Measurements from ENCODE around the gene PAPPA2. TPM values are rescaled to one million over a fixed set of nuclear protein-coding genes. Genes with fewer than 3 reads are reported as not detected.
A peak's percentile ranks its signal among the peaks of the same experiment; 100 is the strongest.
"Not testable (repeated sequence)": the region's sequence is repeated elsewhere in the genome, so short reads cannot be mapped to it uniquely, and the experiment has no call there.

PAPPA2 gene
- total RNA-seq, 1 donor from 2014 or later, result 0.36 TPM

DNA sequence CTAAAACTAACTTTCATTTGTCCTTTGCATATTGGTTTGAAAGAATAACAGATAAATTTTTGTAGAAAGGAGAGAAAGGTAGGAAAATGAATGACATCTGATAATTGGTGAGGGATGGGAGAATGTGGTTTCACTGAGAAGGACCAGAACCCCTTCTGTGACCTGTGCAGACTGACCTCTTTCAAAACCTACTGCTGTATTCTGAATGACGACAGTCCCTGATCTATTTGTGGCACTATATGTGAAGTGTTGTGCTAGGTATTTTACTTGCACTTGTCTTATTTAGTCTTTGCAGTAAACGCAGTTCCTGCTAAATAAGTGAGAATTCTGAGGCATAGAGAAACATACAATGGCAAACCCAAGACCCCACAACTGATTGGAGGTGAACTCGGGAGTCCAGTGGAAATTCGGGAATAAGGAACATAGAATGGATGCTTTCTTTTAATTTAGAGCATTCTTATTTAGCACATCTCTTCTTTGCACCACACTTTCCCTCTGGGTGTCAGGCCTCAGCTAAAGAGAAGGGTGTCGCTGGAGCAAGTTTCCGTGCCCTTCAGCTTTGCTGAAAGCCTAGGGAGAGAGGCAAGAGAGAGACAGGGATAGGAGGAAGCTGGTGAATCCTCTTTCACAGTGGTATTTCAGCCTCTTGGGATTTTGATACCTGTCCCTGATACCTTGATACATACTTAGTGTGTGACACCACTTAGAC lies 230.2 kb downstream of the PAPPA2 start:
- DNase-seq (ENCODE audit: low spot score), result no peak

DNA sequence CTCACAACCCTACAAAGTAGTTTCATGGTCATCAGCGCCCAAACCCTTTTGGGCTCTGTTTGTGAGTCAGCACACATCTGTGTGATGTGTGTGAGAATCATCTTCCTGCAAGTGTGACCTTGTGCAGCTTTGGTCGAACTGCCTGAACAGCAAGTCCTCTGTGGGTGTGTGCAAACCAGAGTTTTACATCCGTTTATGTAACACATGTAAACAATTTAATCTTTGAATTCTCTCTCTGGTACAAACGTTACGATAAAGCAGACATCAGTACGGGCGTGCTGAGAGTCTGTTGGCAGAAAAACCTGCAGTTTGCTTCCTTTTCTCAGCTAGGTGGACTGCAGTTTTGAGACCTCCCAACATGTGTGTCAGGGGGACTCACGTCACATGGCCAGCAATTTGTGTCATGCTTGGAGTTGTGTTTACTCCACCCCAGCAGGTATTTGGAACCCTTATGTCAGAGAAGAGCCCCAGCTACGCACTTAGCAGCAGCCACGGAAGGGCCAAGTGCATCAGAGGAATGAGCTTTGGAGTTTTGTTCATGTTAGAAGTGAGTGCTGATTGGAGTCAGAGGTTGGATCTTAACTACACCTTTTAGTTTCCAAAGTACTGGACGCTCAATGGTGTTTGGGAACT lies 230.8 kb downstream of the PAPPA2 start:
- no peak for DNase-seq (ENCODE audit: low spot score)

GRCh38 chr1:176694713-176695112 lies 231.7 kb downstream of the PAPPA2 start:
- no peak for DNase-seq (ENCODE audit: low spot score)

DNA sequence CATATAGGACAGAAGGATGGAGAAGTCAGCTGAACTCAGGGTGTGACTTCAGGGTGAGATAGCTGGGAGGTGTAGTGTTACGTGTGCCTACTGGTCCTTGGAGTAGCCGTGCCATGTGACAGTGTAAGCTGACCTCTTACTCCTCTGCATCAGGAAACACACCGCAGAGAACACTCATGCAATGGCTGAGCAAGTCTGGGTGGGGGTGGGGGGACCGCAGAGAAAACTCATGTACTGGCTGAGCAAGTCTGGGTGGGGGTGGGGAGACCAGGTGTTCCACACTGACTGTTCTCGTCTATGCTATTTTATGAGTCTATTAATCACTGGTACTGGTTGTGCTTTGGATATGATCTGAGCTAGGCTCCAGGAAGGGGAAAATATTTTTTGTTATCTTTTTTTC lies 233.1 kb downstream of the PAPPA2 start:
- peak; percentile 51 for DNase-seq (ENCODE audit: low spot score)

- no peak for DNase-seq (ENCODE audit: low spot score)
These were observed 233.7 kb downstream of the PAPPA2 start for GRCh38 chr1:176696689-176697088.

DNA sequence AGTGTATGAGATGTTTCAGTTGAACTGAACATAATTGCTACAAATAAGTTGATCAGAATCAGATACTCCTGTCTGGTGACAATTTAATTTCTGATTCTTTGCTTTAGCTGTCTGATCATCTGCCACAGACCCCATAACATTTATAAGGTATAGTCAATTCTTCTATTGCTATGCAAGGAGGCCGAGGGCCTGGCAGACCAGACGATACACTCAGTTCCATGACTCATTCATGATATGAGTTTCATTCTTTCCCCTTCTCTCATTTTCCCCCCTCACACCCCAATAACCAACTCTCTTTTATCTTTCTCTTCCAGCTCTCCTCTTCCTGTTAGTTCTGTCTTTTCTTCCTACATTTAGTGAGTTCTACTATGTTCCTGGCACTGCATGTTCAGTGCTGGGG lies 236.8 kb downstream of the PAPPA2 start:
- DNase-seq (ENCODE audit: low spot score), result no peak

DNA sequence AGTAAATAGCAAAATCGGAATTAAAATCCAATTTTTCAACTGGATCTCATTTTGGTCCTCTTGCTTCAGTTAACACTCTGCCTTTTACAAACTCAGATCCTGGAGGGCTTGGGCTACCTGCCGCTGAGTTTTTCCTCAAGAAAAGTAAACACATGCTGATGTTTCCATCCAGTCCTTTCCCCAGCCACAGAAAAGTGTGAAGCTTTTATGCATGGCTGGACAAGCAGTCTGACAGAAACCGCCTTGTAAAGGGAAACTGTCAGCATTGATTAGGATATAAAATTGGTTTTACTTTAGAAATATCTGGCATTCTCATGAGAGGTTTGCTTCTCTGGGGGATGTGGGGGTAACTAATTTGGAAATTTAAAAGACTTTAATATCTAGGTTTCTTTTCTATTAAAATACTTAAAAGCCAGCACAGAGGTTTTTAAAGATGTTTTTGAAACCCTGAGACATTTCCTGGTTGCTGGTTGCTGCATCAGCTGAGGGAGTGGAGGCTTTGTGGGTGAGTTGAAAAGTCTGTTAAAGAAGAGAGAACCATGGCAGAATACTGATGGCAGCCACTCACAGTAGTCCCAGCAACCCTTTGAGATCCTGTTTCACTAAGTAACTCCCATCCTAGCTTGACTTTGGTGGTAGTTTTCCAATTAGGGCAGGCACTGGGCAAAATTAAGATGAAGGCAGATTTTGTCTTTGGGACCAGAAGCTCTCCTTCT lies 238.3 kb downstream of the PAPPA2 start:
- DNase-seq (ENCODE audit: low spot score), result no peak

GRCh38 chr1:176702901-176703300 lies 239.9 kb downstream of the PAPPA2 start:
- DNase-seq (ENCODE audit: low spot score), result no peak

DNA sequence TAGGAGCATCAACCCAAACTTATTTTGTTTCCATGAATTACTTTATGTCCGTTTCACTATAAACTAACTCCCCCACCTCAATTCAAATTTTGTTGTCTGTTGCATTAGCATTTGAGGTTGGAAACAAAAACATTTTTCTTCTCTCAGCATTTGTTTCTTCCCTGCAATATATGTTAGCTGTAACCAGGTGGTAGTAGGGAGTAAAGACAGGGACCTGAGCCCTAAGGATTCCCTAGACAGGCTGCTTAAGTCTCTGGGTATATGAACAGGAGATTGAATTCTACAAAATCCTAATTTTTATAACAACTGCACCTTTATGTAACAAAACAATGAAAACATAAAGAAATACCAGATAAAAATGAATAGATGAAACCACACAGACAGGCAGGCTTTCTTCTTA lies 242.6 kb downstream of the PAPPA2 start:
- no peak for DNase-seq (ENCODE audit: low spot score)

- DNase-seq (ENCODE audit: low spot score), result no peak
These were observed 254.2 kb downstream of the PAPPA2 start for GRCh38 chr1:176717066-176717750.

DNA sequence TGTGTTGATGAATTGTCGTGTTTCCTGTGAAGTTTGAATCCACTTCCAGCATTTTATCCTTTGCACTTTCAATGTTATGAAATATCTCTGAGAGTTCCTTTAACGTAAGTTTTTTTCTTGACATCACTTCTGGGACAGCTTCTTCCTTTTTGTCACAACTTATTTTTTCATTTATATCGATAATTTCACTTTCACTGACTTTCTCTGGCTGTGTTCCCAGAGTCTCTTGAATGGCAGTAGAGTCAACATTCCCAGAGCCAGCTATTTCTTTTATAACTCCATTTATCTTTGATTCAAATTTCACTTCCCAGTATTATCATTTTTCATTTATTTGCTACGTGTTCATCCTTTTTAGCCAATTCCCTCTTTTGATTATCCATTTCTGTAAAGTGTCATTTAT lies 256.5 kb downstream of the PAPPA2 start:
- no peak for DNase-seq (ENCODE audit: low spot score)

DNA sequence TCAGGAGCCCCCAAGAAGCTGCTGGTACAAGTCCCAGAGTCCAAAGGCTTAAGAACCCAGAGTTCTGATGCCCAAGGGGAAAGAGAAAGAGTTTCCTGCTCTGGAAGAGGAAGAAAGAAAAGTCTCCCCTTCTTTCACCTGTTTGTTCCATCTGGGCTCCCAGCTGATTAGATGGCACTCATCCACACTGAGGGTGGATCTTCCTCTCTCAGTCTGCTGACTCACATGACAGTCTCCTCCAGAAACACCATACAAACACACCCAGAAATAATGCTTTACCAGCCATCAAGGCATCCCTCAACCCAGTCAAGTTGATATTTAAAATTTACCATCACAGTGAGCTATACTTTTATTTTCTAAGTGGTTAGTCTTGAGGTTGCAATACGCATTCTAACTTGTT lies 257.9 kb downstream of the PAPPA2 start:
- DNase-seq (ENCODE audit: low spot score), result no peak

DNA sequence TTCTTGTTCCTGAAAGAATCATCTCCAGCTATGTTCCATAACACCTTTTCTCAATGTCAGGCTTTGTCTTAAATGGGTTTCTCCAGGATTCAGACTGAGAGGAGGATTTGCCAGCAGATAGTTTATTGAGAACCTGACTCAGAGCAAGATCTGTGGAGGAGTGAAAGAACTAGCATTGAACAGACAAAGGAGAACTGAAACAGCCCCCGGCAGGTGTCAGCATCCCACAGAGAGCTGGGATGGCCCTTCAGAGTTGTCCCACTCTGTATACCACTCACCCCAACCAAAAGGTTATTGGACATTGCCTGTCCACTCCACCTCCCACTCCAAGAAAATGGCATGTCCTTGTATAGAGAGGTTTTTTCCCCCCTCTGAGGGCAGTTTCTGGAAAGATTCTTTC lies 270.7 kb downstream of the PAPPA2 start:
- no peak for DNase-seq (ENCODE audit: low spot score)

DNA sequence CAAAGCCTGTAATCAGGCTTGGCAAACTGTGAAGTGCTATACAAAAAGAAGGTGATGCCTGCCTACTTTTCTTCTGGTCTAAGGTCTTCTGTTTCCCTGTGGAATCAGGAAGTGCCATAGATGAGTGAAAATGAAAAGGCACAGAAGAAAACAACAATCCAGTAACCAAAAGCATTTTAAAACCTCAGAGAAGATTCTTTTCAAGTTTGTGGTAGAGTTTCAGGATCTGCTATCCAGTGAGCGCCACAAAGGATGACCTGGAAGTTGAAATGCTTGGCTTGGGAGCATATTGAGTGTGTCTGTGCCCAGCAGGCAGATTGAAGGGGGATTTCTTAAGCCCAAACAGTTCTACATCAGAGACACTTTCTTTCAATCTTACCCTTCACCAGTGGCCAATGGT lies 272.2 kb downstream of the PAPPA2 start:
- no peak for DNase-seq (ENCODE audit: low spot score)

- DNase-seq (ENCODE audit: low spot score), result no peak
These were observed 273.0 kb downstream of the PAPPA2 start for GRCh38 chr1:176736015-176736414.

DNA sequence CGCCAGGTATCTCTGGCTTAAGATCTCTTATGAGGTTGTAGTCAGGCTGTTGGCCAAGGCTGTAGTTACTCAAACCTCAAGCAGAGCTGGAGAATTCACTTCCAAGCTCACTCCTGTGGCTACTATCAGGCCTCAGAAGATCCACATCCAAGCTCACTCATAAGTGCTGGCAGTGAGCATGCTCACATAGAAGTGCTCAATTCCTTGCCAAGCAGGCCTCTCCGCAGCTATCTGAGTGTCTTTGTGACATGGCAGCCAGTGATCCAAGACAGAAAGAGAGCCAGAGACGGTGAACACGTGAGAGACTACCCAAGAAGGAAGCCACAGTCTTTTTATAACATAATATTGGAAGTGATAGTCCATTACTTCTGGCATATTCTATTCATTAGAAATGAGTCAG lies 278.2 kb downstream of the PAPPA2 start:
- DNase-seq (ENCODE audit: low spot score), result no peak

DNA sequence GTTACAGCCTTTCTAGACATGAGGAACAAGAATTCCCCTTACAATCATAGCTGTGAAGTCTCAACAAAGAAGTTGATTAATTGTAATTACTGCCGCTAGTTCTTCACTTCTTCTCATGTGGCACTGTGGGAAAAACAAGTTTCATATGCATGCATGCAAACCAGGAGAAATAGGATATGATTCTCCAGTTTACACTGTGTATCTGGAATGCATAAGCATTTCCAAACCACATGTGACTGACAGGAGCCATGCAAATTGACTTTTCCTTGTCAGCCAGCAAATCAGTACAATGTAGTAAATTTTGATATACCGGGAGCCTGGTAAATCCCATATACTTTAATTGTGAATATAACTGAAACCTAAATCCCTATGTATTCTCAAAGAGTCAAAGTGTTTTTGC lies 279.3 kb downstream of the PAPPA2 start:
- DNase-seq (ENCODE audit: low spot score), result no peak

GRCh38 chr1:176744142-176744541 lies 281.2 kb downstream of the PAPPA2 start:
- no peak for DNase-seq (ENCODE audit: low spot score)

DNA sequence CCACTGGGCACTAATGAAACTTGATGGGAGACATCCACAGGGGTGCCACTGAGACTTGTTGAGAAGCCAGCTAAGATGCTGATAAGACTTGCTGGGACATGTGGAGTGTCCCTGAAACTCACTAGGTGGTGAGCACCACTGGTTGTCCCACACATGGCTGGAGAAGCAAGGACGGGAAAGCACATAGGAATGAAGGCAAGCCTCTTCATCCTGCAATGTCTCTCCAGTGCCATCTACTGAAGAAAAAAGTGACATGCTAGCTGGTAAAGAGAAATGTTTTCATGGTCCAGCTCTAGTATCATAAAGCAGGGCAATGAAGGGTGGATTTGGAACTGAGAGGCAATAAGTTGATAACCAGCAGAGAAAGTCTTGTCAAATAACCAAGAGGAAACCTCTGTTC lies 283.0 kb downstream of the PAPPA2 start:
- no peak for DNase-seq (ENCODE audit: low spot score)

GRCh38 chr1:176752505-176752904 lies 289.5 kb downstream of the PAPPA2 start:
- no peak for DNase-seq (ENCODE audit: low spot score)

GRCh38 chr1:176754676-176755075 lies 291.7 kb downstream of the PAPPA2 start:
- no peak for DNase-seq (ENCODE audit: low spot score)

GRCh38 chr1:176756817-176757216 lies 293.8 kb downstream of the PAPPA2 start:
- not testable (repeated sequence) for DNase-seq (ENCODE audit: low spot score)

DNA sequence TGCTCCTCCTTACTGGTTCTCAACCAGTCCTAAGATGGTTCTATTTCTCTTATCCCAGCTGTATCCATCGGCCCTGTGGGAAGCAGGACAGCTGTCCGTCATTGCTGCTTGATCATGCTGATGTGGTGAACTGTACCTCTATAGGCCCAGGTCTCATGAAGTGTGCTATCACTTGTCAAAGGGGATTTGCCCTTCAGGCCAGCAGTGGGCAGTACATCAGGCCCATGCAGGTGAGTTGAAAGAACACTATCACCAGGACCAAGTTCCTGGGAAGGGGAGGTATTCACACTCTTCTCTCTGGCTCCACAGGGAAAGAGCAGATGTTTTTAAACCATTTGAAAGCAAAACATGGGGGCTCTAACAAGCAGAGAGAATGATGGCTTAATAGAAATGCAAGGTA lies 302.6 kb downstream of the PAPPA2 start:
- DNase-seq (ENCODE audit: low spot score), result no peak

Measured in ureter (tissue), 1 donor.